HG03354 (cell line): ENCODE data around the gene VSIG2.

Experiments used
- ATAC-seq: cut with Tn5 transposase; IDR thresholded peaks from one replicate; pipeline ENCODE4 v1.9.1; 2021; ENCODE audit warnings: mild to moderate bottlenecking; ENCODE audit not compliant: unreplicated experiment, poor library complexity, severe bottlenecking

VSIG2 gene

GRCh38 chr11:124766156-124766555, 14.1 kb upstream of the VSIG2 start:
- ATAC-seq: no peak

- ATAC-seq: peak; percentile 25
Measured at GRCh38 chr11:124763156-124763947, 11.3 kb upstream of the VSIG2 start.

GRCh38 chr11:124762624-124763155, 10.6 kb upstream of the VSIG2 start:
- ATAC-seq: peak; percentile 13

- ATAC-seq: peak; percentile 57
Measured at GRCh38 chr11:124762105-124762623, 10.1 kb upstream of the VSIG2 start, which contains the start of gene ESAM. Gene ESAM, minus strand, starts transcription at chr11:124762290. Its CDS starts 136 bp downstream, at chr11:124762154.

- peak; percentile 1 for ATAC-seq
Measured at GRCh38 chr11:124761301-124762104, 9.4 kb upstream of the VSIG2 start.

GRCh38 chr11:124760806-124761205, 8.8 kb upstream of the VSIG2 start:
- no peak for ATAC-seq

- peak; percentile 35 for ATAC-seq
Measured at GRCh38 chr11:124760205-124760652, 8.2 kb upstream of the VSIG2 start.

- peak; percentile 18 for ATAC-seq
Measured at GRCh38 chr11:124759266-124760204, 7.5 kb upstream of the VSIG2 start.

GRCh38 chr11:124758355-124759265, 6.6 kb upstream of the VSIG2 start:
- ATAC-seq: peak; percentile 59

- ATAC-seq: no peak
Measured at GRCh38 chr11:124757320-124757719, 5.3 kb upstream of the VSIG2 start.

- ATAC-seq: no peak
Measured at GRCh38 chr11:124756753-124757227, 4.7 kb upstream of the VSIG2 start.

GRCh38 chr11:124756033-124756752, 4.1 kb upstream of the VSIG2 start:
- no peak for ATAC-seq

GRCh38 chr11:124754710-124755109, 2.7 kb upstream of the VSIG2 start:
- no peak for ATAC-seq

- ATAC-seq: no peak
Measured at GRCh38 chr11:124754309-124754708, 2.3 kb upstream of the VSIG2 start.

- no peak for ATAC-seq
Measured at GRCh38 chr11:124753624-124754023, 1.6 kb upstream of the VSIG2 start.

GRCh38 chr11:124753205-124753604, 1.1 kb upstream of the VSIG2 start:
- no peak for ATAC-seq

- ATAC-seq: no peak
Measured at GRCh38 chr11:124752471-124753102, 532 bp upstream of the VSIG2 start.
